HPDE6-E6E7 (cell line): ENCODE measurements around the gene INPP5E.

Experiments
- DNase-seq: peaks from one replicate; pipeline ENCODE4 v3.0.0; 2011; ENCODE audit warnings: missing footprints; ENCODE audit errors: extremely low spot score

Gene INPP5E

GRCh38 chr9:136451221-136451877 is 11.7 kb upstream of the INPP5E start:
- DNase-seq: no peak

- DNase-seq: no peak
These were observed 9.0 kb upstream of the INPP5E start for GRCh38 chr9:136448655-136449054.

- no peak for DNase-seq
These were observed 7.6 kb upstream of the INPP5E start for GRCh38 chr9:136447173-136447778.

GRCh38 chr9:136445799-136446198 is 6.2 kb upstream of the INPP5E start:
- no peak for DNase-seq

- DNase-seq: no peak
These were observed 4.5 kb upstream of the INPP5E start for GRCh38 chr9:136444102-136444501.

- DNase-seq: no peak
These were observed 4.0 kb upstream of the INPP5E start for GRCh38 chr9:136443687-136444086.

- DNase-seq: no peak
These were observed 3.4 kb upstream of the INPP5E start for GRCh38 chr9:136443087-136443486.

- no peak for DNase-seq
These were observed 2.6 kb upstream of the INPP5E start for GRCh38 chr9:136442265-136442664.

- no peak for DNase-seq
These were observed 2.1 kb upstream of the INPP5E start for GRCh38 chr9:136441681-136442245.

- DNase-seq: no peak
These were observed 1.6 kb upstream of the INPP5E start for GRCh38 chr9:136441191-136441680.

GRCh38 chr9:136438548-136439480 is 831 bp downstream of the INPP5E start:
- peak; percentile 29 for DNase-seq

- no peak for DNase-seq
These were observed 1.7 kb downstream of the INPP5E start for GRCh38 chr9:136437839-136438547.

GRCh38 chr9:136437430-136437829 is 2.2 kb downstream of the INPP5E start:
- no peak for DNase-seq

GRCh38 chr9:136436055-136436634 is 3.5 kb downstream of the INPP5E start:
- no peak for DNase-seq

- DNase-seq: no peak
These were observed 5.0 kb downstream of the INPP5E start for GRCh38 chr9:136434580-136435169.

- no peak for DNase-seq
These were observed 5.6 kb downstream of the INPP5E start for GRCh38 chr9:136433849-136434579.

- no peak for DNase-seq
These were observed 6.5 kb downstream of the INPP5E start for GRCh38 chr9:136433043-136433715.

GRCh38 chr9:136432591-136432990 is 7.1 kb downstream of the INPP5E start:
- no peak for DNase-seq

GRCh38 chr9:136431782-136432350 is 7.8 kb downstream of the INPP5E start:
- no peak for DNase-seq
